ENCODE data around the gene PRR33. TPM values are rescaled to one million over a fixed set of nuclear protein-coding genes. Genes with fewer than 3 reads are reported as not detected.
"Not testable (repeated sequence)": the region's sequence is repeated elsewhere in the genome, so short reads cannot be mapped to it uniquely, and the experiment has no call there.

PRR33 gene
- total RNA-seq, result under 1 TPM in 1 of 2 donors, not detected in 1; 0.11 TPM

- peaks cover 21% of the 10 kb centered on the region for H3K4me1 Mint-ChIP-seq
- H3K27me3 Mint-ChIP-seq, result no peaks in the 10 kb centered on the region
- H3K4me3 Mint-ChIP-seq, result peak within 1 kb of the TSS; percentile 74
- peak within 1 kb of the TSS; percentile 43 for H3K27ac Mint-ChIP-seq
- H3K9me3 Mint-ChIP-seq, result no peaks in the 10 kb centered on the region
- H3K36me3 Mint-ChIP-seq (ENCODE audit: low read depth), result peaks cover 22% of the 10 kb centered on the region
- ATAC-seq (replicated peaks), result no peak
Measured at GRCh38 chr11:1891831-1892115, at the start of gene PRR33. TSS of gene PRR33 (minus strand) at chr11:1891895. CDS start at chr11:1890584, 1,311 bp downstream.

GRCh38 chr11:1939788-1940187 is 48.1 kb upstream of the PRR33 start:
- not testable (repeated sequence) for H3K4me1 Mint-ChIP-seq; H3K27me3 Mint-ChIP-seq; ATAC-seq (replicated peaks); H3K9me3 Mint-ChIP-seq; H3K36me3 Mint-ChIP-seq (ENCODE audit: low read depth); H3K4me3 Mint-ChIP-seq
- peak overlapping the region; percentile 69 for H3K27ac Mint-ChIP-seq

GRCh38 chr11:1939006-1939625 is 47.4 kb upstream of the PRR33 start:
- no peaks in the 10 kb centered on the region for H3K36me3 Mint-ChIP-seq (ENCODE audit: low read depth)
- peaks cover 8% of the 10 kb centered on the region for H3K4me1 Mint-ChIP-seq
- no peaks in the 10 kb centered on the region for H3K27me3 Mint-ChIP-seq
- no peaks in the 10 kb centered on the region for H3K9me3 Mint-ChIP-seq
- no peak overlapping the region for H3K4me3 Mint-ChIP-seq
- peak; percentile 14 for ATAC-seq (replicated peaks)
- H3K27ac Mint-ChIP-seq, result no peak overlapping the region

GRCh38 chr11:1938343-1939005 is 46.8 kb upstream of the PRR33 start:
- Mint-ChIP-seq H3K4me3 (no peak overlapping the region), H3K27me3 (no peaks in the 10 kb centered on the region), H3K27ac (no peak overlapping the region), H3K4me1 (peaks cover 8% of the 10 kb centered on the region), H3K36me3 (ENCODE audit: low read depth) (no peaks in the 10 kb centered on the region), H3K9me3 (no peaks in the 10 kb centered on the region)
- ATAC-seq (replicated peaks), result no peak

GRCh38 chr11:1937616-1938342 is 46.1 kb upstream of the PRR33 start:
- Mint-ChIP-seq H3K36me3 (ENCODE audit: low read depth) (no peaks in the 10 kb centered on the region), H3K27ac (no peak overlapping the region), H3K27me3 (peaks cover 1% of the 10 kb centered on the region), H3K4me1 (peaks cover 8% of the 10 kb centered on the region), H3K4me3 (no peak overlapping the region), H3K9me3 (no peaks in the 10 kb centered on the region)
- no peak for ATAC-seq (replicated peaks)

- Mint-ChIP-seq H3K27me3 (peaks cover 3% of the 10 kb centered on the region), H3K4me1 (peaks cover 8% of the 10 kb centered on the region), H3K36me3 (ENCODE audit: low read depth) (no peaks in the 10 kb centered on the region), H3K9me3 (no peaks in the 10 kb centered on the region), H3K4me3 (no peak overlapping the region), H3K27ac (no peak overlapping the region)
- ATAC-seq (replicated peaks), result no peak
Measured at GRCh38 chr11:1936781-1937615, 45.3 kb upstream of the PRR33 start.

- H3K4me3 Mint-ChIP-seq, result no peak overlapping the region
- no peaks in the 10 kb centered on the region for H3K36me3 Mint-ChIP-seq (ENCODE audit: low read depth)
- peaks cover 8% of the 10 kb centered on the region for H3K4me1 Mint-ChIP-seq
- ATAC-seq (replicated peaks), result no peak
- H3K27me3 Mint-ChIP-seq, result peaks cover 3% of the 10 kb centered on the region
- H3K27ac Mint-ChIP-seq, result no peak overlapping the region
- no peaks in the 10 kb centered on the region for H3K9me3 Mint-ChIP-seq
Measured at GRCh38 chr11:1936072-1936780, 44.5 kb upstream of the PRR33 start.

- no peak for ATAC-seq (replicated peaks)
- Mint-ChIP-seq H3K4me1 (peaks cover 10% of the 10 kb centered on the region), H3K4me3 (no peak overlapping the region), H3K27ac (no peak overlapping the region), H3K36me3 (ENCODE audit: low read depth) (no peaks in the 10 kb centered on the region), H3K9me3 (no peaks in the 10 kb centered on the region), H3K27me3 (peaks cover 3% of the 10 kb centered on the region)
Measured at GRCh38 chr11:1935156-1936071, 43.7 kb upstream of the PRR33 start.

- Mint-ChIP-seq H3K4me1 (peaks cover 4% of the 10 kb centered on the region), H3K9me3 (no peaks in the 10 kb centered on the region), H3K4me3 (no peak overlapping the region), H3K27me3 (peaks cover 3% of the 10 kb centered on the region), H3K36me3 (ENCODE audit: low read depth) (no peaks in the 10 kb centered on the region), H3K27ac (no peak overlapping the region)
- ATAC-seq (replicated peaks), result no peak
Measured at GRCh38 chr11:1934335-1935155, 42.9 kb upstream of the PRR33 start.

- ATAC-seq (replicated peaks), result no peak
- Mint-ChIP-seq H3K9me3 (no peaks in the 10 kb centered on the region), H3K4me1 (peaks cover 4% of the 10 kb centered on the region), H3K27ac (no peak overlapping the region), H3K27me3 (peaks cover 3% of the 10 kb centered on the region), H3K4me3 (no peak overlapping the region), H3K36me3 (ENCODE audit: low read depth) (no peaks in the 10 kb centered on the region)
Measured at GRCh38 chr11:1933416-1934334, 42.0 kb upstream of the PRR33 start.

- H3K4me3 Mint-ChIP-seq, result no peak overlapping the region
- H3K9me3 Mint-ChIP-seq, result no peaks in the 10 kb centered on the region
- H3K27me3 Mint-ChIP-seq, result peaks cover 3% of the 10 kb centered on the region
- peaks cover 4% of the 10 kb centered on the region for H3K4me1 Mint-ChIP-seq
- no peaks in the 10 kb centered on the region for H3K36me3 Mint-ChIP-seq (ENCODE audit: low read depth)
- H3K27ac Mint-ChIP-seq, result no peak overlapping the region
- ATAC-seq (replicated peaks), result no peak
Measured at GRCh38 chr11:1932681-1933080, 41.0 kb upstream of the PRR33 start.

GRCh38 chr11:1932105-1932480 is 40.4 kb upstream of the PRR33 start:
- peaks cover 3% of the 10 kb centered on the region for H3K27me3 Mint-ChIP-seq

More at GRCh38 chr11:1932105-1932480, 40.4 kb upstream of the PRR33 start:
- H3K4me3 Mint-ChIP-seq, result no peak overlapping the region
- ATAC-seq (replicated peaks), result no peak
- no peaks in the 10 kb centered on the region for H3K36me3 Mint-ChIP-seq (ENCODE audit: low read depth)
- H3K9me3 Mint-ChIP-seq, result no peaks in the 10 kb centered on the region
- no peak overlapping the region for H3K27ac Mint-ChIP-seq
- H3K4me1 Mint-ChIP-seq, result peaks cover 4% of the 10 kb centered on the region

Data from activated T-helper 17 cell treated with anti-CD3 and anti-CD28 coated beads, Interleukin-2, amount 50 U/mL, for 72 hours (primary cell).